ENCODE data around the gene OPA1. TPM values are rescaled to one million over a fixed set of nuclear protein-coding genes. Genes with fewer than 3 reads are reported as not detected.

Gene OPA1
- total and polyA plus RNA-seq, 2 experiments from 2014 or later = 24.9 to 89.9 TPM

DNA sequence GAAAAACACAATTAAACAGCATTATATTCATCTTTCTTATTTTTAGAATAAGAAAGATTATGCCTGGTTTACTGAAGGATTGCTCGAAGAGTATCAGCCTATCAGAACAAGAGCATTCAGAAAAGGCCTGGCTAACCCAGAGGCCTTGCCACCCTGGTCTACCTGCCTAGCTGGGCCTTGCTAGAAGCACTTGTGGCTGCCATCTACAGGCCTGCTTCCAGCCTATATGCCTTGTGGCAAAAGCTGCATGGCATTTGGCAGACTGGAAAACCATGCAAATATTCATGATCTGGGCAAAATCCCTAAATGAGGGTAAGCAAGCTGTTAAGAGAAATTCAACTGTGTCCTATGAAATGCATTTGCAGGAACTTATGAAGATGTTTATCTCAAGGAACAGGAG, 29.0 kb upstream of the OPA1 start:
- ATAC-seq (peak; percentile 92), DNase-seq (ENCODE audit: low spot score) (peak; percentile 39)
- Mint-ChIP-seq H3K27ac (no peak overlapping the region), H3K27me3 (ENCODE audit: insufficient read depth, low read depth, poor library complexity) (peaks cover 5% of the 10 kb centered on the region), H3K36me3 (ENCODE audit: low read depth) (no peaks in the 10 kb centered on the region), H3K4me1 (no peaks in the 10 kb centered on the region), H3K9me3 (no peaks in the 10 kb centered on the region), H3K4me3 (no peak overlapping the region)
- no peaks in the 10 kb centered on the region for H3K9me2 ChIP-seq (ENCODE audit: insufficient read depth)
- no peaks in the 10 kb centered on the region for H3K36me3 ChIP-seq (ENCODE audit: insufficient read depth)
- no peaks in the 10 kb centered on the region for H3K79me2 ChIP-seq (replicated peaks; ENCODE audit: insufficient read depth)
- no peak overlapping the region for H2AFZ ChIP-seq
- H3K4me2 ChIP-seq = no peak overlapping the region
- no peaks in the 10 kb centered on the region for H3K27me3 ChIP-seq (ENCODE audit: insufficient read depth)
- no peaks in the 10 kb centered on the region for H4K20me1 ChIP-seq (replicated peaks; ENCODE audit: insufficient read depth)
- H3F3A ChIP-seq (replicated peaks; ENCODE audit: low read depth) = no peaks in the 10 kb centered on the region
- no peak overlapping the region for H3K27ac ChIP-seq (ENCODE audit: low read depth)
- no peaks in the 10 kb centered on the region for H3K4me1 ChIP-seq (ENCODE audit: insufficient read depth)
- no peak overlapping the region for H3K4me3 ChIP-seq
- TF ChIP-seq, protein P1, sequence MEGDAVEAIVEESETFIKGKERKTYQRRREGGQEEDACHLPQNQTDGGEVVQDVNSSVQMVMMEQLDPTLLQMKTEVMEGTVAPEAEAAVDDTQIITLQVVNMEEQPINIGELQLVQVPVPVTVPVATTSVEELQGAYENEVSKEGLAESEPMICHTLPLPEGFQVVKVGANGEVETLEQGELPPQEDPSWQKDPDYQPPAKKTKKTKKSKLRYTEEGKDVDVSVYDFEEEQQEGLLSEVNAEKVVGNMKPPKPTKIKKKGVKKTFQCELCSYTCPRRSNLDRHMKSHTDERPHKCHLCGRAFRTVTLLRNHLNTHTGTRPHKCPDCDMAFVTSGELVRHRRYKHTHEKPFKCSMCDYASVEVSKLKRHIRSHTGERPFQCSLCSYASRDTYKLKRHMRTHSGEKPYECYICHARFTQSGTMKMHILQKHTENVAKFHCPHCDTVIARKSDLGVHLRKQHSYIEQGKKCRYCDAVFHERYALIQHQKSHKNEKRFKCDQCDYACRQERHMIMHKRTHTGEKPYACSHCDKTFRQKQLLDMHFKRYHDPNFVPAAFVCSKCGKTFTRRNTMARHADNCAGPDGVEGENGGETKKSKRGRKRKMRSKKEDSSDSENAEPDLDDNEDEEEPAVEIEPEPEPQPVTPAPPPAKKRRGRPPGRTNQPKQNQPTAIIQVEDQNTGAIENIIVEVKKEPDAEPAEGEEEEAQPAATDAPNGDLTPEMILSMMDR (conservative IDR thresholded peaks at IDR 0.05; ENCODE audit: low read depth in 2 of 2) = peak; percentile 45 to 62
- TF ChIP-seq, protein P2, sequence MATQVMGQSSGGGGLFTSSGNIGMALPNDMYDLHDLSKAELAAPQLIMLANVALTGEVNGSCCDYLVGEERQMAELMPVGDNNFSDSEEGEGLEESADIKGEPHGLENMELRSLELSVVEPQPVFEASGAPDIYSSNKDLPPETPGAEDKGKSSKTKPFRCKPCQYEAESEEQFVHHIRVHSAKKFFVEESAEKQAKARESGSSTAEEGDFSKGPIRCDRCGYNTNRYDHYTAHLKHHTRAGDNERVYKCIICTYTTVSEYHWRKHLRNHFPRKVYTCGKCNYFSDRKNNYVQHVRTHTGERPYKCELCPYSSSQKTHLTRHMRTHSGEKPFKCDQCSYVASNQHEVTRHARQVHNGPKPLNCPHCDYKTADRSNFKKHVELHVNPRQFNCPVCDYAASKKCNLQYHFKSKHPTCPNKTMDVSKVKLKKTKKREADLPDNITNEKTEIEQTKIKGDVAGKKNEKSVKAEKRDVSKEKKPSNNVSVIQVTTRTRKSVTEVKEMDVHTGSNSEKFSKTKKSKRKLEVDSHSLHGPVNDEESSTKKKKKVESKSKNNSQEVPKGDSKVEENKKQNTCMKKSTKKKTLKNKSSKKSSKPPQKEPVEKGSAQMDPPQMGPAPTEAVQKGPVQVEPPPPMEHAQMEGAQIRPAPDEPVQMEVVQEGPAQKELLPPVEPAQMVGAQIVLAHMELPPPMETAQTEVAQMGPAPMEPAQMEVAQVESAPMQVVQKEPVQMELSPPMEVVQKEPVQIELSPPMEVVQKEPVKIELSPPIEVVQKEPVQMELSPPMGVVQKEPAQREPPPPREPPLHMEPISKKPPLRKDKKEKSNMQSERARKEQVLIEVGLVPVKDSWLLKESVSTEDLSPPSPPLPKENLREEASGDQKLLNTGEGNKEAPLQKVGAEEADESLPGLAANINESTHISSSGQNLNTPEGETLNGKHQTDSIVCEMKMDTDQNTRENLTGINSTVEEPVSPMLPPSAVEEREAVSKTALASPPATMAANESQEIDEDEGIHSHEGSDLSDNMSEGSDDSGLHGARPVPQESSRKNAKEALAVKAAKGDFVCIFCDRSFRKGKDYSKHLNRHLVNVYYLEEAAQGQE (IDR thresholded peaks at IDR 0.05; ENCODE audit: unreplicated experiment) = no peak

DNA sequence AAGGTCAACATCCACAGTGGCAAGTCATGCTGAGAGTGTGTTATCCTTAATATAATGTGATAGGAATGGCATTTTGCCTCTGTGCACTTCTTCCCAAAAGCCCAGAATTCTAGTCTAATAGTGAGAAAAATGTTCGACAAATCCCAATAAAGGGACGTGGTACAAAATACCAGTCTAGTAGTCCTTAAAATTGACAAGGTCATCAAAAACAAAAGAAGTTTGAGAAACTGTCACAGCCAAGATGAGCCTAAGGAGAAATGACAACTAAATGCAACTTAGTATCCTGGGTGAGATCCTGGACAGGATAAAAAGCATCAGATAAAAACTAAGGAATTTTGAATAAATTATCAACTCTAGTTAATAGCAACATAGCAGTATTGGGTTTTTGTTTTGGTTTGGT, 23.9 kb upstream of the OPA1 start:
- Histone ChIP-seq H3F3A (replicated peaks; ENCODE audit: low read depth) (no peaks in the 10 kb centered on the region), H3K4me3 (no peak overlapping the region), H3K27ac (ENCODE audit: low read depth) (no peak overlapping the region), H3K4me1 (ENCODE audit: insufficient read depth) (peaks cover 8% of the 10 kb centered on the region; the same call in 1 of the 2 replicates), H3K9me2 (ENCODE audit: insufficient read depth) (no peaks in the 10 kb centered on the region), H3K79me2 (replicated peaks; ENCODE audit: insufficient read depth) (no peaks in the 10 kb centered on the region), H4K20me1 (replicated peaks; ENCODE audit: insufficient read depth) (no peaks in the 10 kb centered on the region), H3K27me3 (ENCODE audit: insufficient read depth) (no peaks in the 10 kb centered on the region), H3K4me2 (no peak overlapping the region), H2AFZ (no peak overlapping the region), H3K36me3 (ENCODE audit: insufficient read depth) (no peaks in the 10 kb centered on the region)
- no peaks in the 10 kb centered on the region for H3K36me3 Mint-ChIP-seq (ENCODE audit: low read depth)
- H3K27me3 Mint-ChIP-seq (ENCODE audit: insufficient read depth, low read depth, poor library complexity) = peaks cover 6% of the 10 kb centered on the region
- H3K27ac Mint-ChIP-seq = no peak overlapping the region
- DNase-seq (ENCODE audit: low spot score) (no peak), ATAC-seq (no peak)
- H3K4me3 Mint-ChIP-seq = no peak overlapping the region
- peaks cover 7% of the 10 kb centered on the region for H3K4me1 Mint-ChIP-seq
- H3K9me3 Mint-ChIP-seq = no peaks in the 10 kb centered on the region
- TF ChIP-seq CREB1 (CRISPR knock-in tag; IDR thresholded peaks at IDR 0.05; ENCODE audit: low read depth) = no peak
- TF ChIP-seq, protein P1 (conservative IDR thresholded peaks at IDR 0.05; ENCODE audit: low read depth in 2 of 2) = no peak
- TF ChIP-seq EZH2phosphoT487 (IDR thresholded peaks at IDR 0.05; ENCODE audit: unreplicated experiment) = no peak
- TF ChIP-seq, protein P3, sequence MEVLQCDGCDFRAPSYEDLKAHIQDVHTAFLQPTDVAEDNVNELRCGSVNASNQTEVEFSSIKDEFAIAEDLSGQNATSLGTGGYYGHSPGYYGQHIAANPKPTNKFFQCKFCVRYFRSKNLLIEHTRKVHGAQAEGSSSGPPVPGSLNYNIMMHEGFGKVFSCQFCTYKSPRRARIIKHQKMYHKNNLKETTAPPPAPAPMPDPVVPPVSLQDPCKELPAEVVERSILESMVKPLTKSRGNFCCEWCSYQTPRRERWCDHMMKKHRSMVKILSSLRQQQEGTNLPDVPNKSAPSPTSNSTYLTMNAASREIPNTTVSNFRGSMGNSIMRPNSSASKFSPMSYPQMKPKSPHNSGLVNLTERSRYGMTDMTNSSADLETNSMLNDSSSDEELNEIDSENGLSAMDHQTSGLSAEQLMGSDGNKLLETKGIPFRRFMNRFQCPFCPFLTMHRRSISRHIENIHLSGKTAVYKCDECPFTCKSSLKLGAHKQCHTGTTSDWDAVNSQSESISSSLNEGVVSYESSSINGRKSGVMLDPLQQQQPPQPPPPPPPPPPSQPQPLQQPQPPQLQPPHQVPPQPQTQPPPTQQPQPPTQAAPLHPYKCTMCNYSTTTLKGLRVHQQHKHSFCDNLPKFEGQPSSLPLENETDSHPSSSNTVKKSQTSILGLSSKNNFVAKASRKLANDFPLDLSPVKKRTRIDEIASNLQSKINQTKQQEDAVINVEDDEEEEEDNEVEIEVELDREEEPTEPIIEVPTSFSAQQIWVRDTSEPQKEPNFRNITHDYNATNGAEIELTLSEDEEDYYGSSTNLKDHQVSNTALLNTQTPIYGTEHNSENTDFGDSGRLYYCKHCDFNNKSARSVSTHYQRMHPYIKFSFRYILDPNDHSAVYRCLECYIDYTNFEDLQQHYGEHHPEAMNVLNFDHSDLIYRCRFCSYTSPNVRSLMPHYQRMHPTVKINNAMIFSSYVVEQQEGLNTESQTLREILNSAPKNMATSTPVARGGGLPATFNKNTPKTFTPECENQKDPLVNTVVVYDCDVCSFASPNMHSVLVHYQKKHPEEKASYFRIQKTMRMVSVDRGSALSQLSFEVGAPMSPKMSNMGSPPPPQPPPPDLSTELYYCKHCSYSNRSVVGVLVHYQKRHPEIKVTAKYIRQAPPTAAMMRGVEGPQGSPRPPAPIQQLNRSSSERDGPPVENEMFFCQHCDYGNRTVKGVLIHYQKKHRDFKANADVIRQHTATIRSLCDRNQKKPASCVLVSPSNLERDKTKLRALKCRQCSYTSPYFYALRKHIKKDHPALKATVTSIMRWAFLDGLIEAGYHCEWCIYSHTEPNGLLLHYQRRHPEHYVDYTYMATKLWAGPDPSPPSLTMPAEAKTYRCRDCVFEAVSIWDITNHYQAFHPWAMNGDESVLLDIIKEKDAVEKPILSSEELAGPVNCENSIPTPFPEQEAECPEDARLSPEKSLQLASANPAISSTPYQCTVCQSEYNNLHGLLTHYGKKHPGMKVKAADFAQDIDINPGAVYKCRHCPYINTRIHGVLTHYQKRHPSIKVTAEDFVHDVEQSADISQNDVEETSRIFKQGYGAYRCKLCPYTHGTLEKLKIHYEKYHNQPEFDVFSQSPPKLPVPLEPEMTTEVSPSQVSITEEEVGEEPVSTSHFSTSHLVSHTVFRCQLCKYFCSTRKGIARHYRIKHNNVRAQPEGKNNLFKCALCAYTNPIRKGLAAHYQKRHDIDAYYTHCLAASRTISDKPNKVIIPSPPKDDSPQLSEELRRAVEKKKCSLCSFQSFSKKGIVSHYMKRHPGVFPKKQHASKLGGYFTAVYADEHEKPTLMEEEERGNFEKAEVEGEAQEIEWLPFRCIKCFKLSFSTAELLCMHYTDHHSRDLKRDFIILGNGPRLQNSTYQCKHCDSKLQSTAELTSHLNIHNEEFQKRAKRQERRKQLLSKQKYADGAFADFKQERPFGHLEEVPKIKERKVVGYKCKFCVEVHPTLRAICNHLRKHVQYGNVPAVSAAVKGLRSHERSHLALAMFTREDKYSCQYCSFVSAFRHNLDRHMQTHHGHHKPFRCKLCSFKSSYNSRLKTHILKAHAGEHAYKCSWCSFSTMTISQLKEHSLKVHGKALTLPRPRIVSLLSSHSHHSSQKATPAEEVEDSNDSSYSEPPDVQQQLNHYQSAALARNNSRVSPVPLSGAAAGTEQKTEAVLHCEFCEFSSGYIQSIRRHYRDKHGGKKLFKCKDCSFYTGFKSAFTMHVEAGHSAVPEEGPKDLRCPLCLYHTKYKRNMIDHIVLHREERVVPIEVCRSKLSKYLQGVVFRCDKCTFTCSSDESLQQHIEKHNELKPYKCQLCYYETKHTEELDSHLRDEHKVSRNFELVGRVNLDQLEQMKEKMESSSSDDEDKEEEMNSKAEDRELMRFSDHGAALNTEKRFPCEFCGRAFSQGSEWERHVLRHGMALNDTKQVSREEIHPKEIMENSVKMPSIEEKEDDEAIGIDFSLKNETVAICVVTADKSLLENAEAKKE (CRISPR knock-in tag; IDR thresholded peaks at IDR 0.05) = no peak
- TF ChIP-seq ZNF114 (CRISPR knock-in tag; IDR thresholded peaks at IDR 0.05) = no peak
- no peak for TF ChIP-seq STAT1 (IDR thresholded peaks at IDR 0.05; ENCODE audit: unreplicated experiment)
- no peak for TF ChIP-seq NANOG (IDR thresholded peaks at IDR 0.05; ENCODE audit: borderline replicate concordance)

Measured in GM23338 (cell line).